Activated naive CD4-positive, alpha-beta T cell (primary cell): ENCODE data around the gene ROBO1.
"Not testable (repeated sequence)": the region's sequence is repeated elsewhere in the genome, so short reads cannot be mapped to it uniquely, and the experiment has no call there.

Experiments used
- DNase-seq, 4 experiments: peaks; one replicate each; lab custom pipeline; 2025; lab: John Stamatoyannopoulos, UW

ROBO1 gene

GRCh38 chr3:78683284-78683683 lies 1084.5 kb downstream of the ROBO1 start:
- no peak for DNase-seq

- DNase-seq = not testable (repeated sequence)
These were observed 1092.5 kb downstream of the ROBO1 start for GRCh38 chr3:78675119-78675805.

- DNase-seq = no peak
These were observed 1097.1 kb downstream of the ROBO1 start for GRCh38 chr3:78670746-78671145.

GRCh38 chr3:78670094-78670493 lies 1097.7 kb downstream of the ROBO1 start:
- no peak for DNase-seq

- no peak for DNase-seq
These were observed 1099.5 kb downstream of the ROBO1 start for GRCh38 chr3:78668302-78668701.

- DNase-seq = no peak
These were observed 1101.4 kb downstream of the ROBO1 start for GRCh38 chr3:78666470-78666800.

GRCh38 chr3:78665776-78666469 lies 1101.9 kb downstream of the ROBO1 start:
- no peak for DNase-seq

- DNase-seq = no peak
These were observed 1102.7 kb downstream of the ROBO1 start for GRCh38 chr3:78665101-78665500.

- DNase-seq = no peak
These were observed 1106.8 kb downstream of the ROBO1 start for GRCh38 chr3:78660957-78661356.

GRCh38 chr3:78659386-78659987 lies 1108.3 kb downstream of the ROBO1 start:
- no peak for DNase-seq

- DNase-seq = no peak
These were observed 1120.1 kb downstream of the ROBO1 start for GRCh38 chr3:78647726-78648125.

GRCh38 chr3:78645628-78646310 lies 1122.0 kb downstream of the ROBO1 start:
- no peak for DNase-seq

- DNase-seq = no peak
These were observed 1123.0 kb downstream of the ROBO1 start for GRCh38 chr3:78644847-78645246.

- DNase-seq = no peak
These were observed 1125.4 kb downstream of the ROBO1 start for GRCh38 chr3:78642226-78643035.

- DNase-seq = no peak
These were observed 1126.1 kb downstream of the ROBO1 start for GRCh38 chr3:78641703-78642102.

GRCh38 chr3:78634316-78634715 lies 1133.5 kb downstream of the ROBO1 start:
- DNase-seq = no peak

GRCh38 chr3:78633626-78634025 lies 1134.2 kb downstream of the ROBO1 start:
- no peak for DNase-seq

GRCh38 chr3:78632925-78633553 lies 1134.8 kb downstream of the ROBO1 start:
- no peak for DNase-seq

GRCh38 chr3:78629544-78629943 lies 1138.3 kb downstream of the ROBO1 start:
- DNase-seq = no peak

GRCh38 chr3:78621061-78621716 lies 1146.6 kb downstream of the ROBO1 start:
- no peak for DNase-seq

GRCh38 chr3:78614486-78614885 lies 1153.3 kb downstream of the ROBO1 start:
- no peak for DNase-seq
